ENCODE data around the gene NR3C2.

DNA sequence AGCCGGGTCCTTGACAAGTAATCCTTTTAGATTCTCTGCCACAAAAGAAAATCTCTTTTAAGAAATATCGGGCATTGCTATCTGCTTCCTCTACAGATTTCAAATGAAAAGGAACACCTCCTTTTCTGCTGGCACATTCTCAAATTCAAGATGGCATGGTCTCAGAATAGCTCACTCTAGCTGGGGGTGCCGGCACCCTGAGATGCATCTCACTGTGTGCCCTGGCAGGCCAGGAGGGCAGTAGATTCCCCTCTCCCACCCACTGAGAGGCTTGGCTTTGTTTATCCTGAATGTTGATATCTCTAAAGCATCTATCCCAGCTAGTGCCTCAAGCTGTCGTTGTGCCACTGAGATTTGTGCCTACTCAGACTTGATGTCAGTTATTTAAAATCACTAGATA lies 390.8 kb downstream of the NR3C2 start:
- no peak for TF ChIP-seq POLR2AphosphoS5 (IDR thresholded peaks at IDR 0.05; ENCODE audit: low read depth, low read length)
- TF ChIP-seq, protein P1, sequence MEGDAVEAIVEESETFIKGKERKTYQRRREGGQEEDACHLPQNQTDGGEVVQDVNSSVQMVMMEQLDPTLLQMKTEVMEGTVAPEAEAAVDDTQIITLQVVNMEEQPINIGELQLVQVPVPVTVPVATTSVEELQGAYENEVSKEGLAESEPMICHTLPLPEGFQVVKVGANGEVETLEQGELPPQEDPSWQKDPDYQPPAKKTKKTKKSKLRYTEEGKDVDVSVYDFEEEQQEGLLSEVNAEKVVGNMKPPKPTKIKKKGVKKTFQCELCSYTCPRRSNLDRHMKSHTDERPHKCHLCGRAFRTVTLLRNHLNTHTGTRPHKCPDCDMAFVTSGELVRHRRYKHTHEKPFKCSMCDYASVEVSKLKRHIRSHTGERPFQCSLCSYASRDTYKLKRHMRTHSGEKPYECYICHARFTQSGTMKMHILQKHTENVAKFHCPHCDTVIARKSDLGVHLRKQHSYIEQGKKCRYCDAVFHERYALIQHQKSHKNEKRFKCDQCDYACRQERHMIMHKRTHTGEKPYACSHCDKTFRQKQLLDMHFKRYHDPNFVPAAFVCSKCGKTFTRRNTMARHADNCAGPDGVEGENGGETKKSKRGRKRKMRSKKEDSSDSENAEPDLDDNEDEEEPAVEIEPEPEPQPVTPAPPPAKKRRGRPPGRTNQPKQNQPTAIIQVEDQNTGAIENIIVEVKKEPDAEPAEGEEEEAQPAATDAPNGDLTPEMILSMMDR (IDR thresholded peaks at IDR 0.05 in 2 of 3, conservative IDR thresholded peaks at IDR 0.05 in 1 of 3; ENCODE audit: borderline replicate concordance in 1 of 3, insufficient read depth in 1 of 3, low read depth in 2 of 3, low read length in 2 of 3) = no peak
- TF ChIP-seq EZH2 (IDR thresholded peaks at IDR 0.05) = no peak
- TF ChIP-seq ZNF274 (IDR thresholded peaks at IDR 0.05; ENCODE audit: low read depth, low read length) = no peak
- no peak for TF ChIP-seq RAD21 (IDR thresholded peaks at IDR 0.05; ENCODE audit: low read depth)
- TF ChIP-seq POLR2A (IDR thresholded peaks at IDR 0.05; ENCODE audit: borderline replicate concordance, extremely low read depth, insufficient read depth, insufficient read length) = no peak
- TF ChIP-seq, protein P2, sequence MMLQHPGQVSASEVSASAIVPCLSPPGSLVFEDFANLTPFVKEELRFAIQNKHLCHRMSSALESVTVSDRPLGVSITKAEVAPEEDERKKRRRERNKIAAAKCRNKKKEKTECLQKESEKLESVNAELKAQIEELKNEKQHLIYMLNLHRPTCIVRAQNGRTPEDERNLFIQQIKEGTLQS (IDR thresholded peaks at IDR 0.05) = no peak
- no peak for TF ChIP-seq SRF (IDR thresholded peaks at IDR 0.05; ENCODE audit: low read depth)
- TF ChIP-seq SIN3A (IDR thresholded peaks at IDR 0.05; ENCODE audit: low read depth) = no peak
